Measurements from ENCODE around the gene KRT9. TPM values are rescaled to one million over a fixed set of nuclear protein-coding genes. Genes with fewer than 3 reads are reported as not detected.

KRT9 gene
- total RNA-seq, 2 experiments from 2014 or later: not detected

GRCh38 chr17:41534899-41535546 is 36.8 kb downstream of the KRT9 start:
- CTCF ChIA-PET: interaction anchor here (1.0 to 1.7 kb wide), 3 partner anchors 9 to 128 kb away, joined by 4 to 6 read pairs (median 4); no protein-coding TSS in a partner anchor
- POLR2A ChIA-PET: no interaction called here

DNA sequence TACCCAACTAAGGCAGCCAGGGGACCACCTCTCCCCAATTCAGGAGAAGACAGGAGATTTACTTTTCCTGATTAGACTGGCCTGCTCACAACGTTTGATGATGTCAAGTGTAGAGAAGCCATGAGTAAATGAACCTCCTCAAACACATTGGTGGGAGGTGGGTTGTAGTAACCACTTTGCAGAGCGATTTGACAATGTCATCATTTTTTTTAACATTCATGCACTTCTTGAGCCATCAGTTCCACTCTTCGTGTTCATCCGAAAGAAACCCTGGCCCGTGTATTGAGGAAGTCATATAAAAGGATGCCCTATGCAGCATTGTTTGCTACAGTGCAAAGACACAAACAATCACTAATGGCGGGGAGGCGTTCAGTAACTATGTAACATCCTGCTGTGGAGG is 38.2 kb downstream of the KRT9 start:
- Mint-ChIP-seq H3K27me3 (peaks cover 57% of the 10 kb centered on the region), H3K36me3 (ENCODE audit: low read depth) (no peaks in the 10 kb centered on the region), H3K4me1 (no peaks in the 10 kb centered on the region), H3K9me3 (no peaks in the 10 kb centered on the region), H3K4me3 (no peak overlapping the region), H3K27ac (no peak overlapping the region)
- ChIA-PET CTCF (no interaction called here), POLR2A (no interaction called here)
- DNase-seq: no peak

More at GRCh38 chr17:41534899-41535546, 36.8 kb downstream of the KRT9 start:
- H3K36me3 Mint-ChIP-seq (ENCODE audit: low read depth): no peaks in the 10 kb centered on the region
- H3K4me3 Mint-ChIP-seq: no peak overlapping the region
- H3K9me3 Mint-ChIP-seq: no peaks in the 10 kb centered on the region
- DNase-seq: no peak
- H3K27me3 Mint-ChIP-seq: peaks cover 42% of the 10 kb centered on the region
- H3K4me1 Mint-ChIP-seq: no peaks in the 10 kb centered on the region
- no peak overlapping the region for H3K27ac Mint-ChIP-seq

DNA sequence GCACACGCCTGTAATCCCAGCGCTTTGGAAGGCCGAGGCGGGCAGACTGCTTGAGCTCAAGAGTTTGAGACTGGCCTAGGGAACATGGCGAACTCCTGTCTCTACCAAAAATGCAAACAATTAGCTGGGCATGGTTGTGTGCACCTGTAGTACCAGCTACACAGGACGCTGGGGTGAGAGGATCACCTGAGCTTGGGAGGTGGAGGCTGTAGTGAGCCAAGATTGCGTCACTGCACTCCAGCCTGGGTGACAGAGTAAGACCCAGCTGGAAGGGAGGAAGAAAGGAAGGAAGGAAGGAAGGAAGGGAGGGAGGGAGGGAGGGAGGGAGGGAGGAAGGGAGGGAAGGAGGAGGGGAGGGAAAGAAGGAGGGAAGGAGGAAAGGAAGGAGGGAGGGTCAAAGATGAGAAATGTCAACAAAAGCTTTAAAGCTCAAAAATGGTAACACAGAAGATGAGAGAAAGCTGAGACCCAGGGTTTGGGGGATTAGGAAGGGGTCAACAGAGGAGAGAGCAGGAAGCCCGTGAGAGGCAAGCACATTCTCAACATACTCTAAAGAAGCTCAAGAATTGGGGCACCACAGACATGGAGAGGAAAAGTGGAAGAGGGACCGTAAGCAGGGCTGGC is 38.8 kb downstream of the KRT9 start:
- no peak overlapping the region for H3K4me3 Mint-ChIP-seq
- no peak for DNase-seq
- H3K4me1 Mint-ChIP-seq: peaks cover 2% of the 10 kb centered on the region
- no peaks in the 10 kb centered on the region for H3K9me3 Mint-ChIP-seq
- no peak overlapping the region for H3K27ac Mint-ChIP-seq
- ChIA-PET CTCF (interaction anchor here (0.9 to 1.5 kb wide), 2 partner anchors 16 to 130 kb away, joined by 6 to 8 read pairs; no protein-coding TSS in a partner anchor), POLR2A (no interaction called here)
- peaks cover 62% of the 10 kb centered on the region for H3K27me3 Mint-ChIP-seq
- no peaks in the 10 kb centered on the region for H3K36me3 Mint-ChIP-seq (ENCODE audit: low read depth)

- Mint-ChIP-seq H3K27me3 (peaks cover 67% of the 10 kb centered on the region), H3K36me3 (ENCODE audit: low read depth) (no peaks in the 10 kb centered on the region), H3K9me3 (no peaks in the 10 kb centered on the region), H3K4me3 (no peak overlapping the region), H3K4me1 (peaks cover 5% of the 10 kb centered on the region), H3K27ac (no peak overlapping the region)
- ChIA-PET CTCF (interaction anchor here (0.6 to 1.5 kb wide), 3 partner anchors 17 to 131 kb away, joined by 5 to 8 read pairs (median 6); no protein-coding TSS in a partner anchor), POLR2A (no interaction called here)
- no peak for DNase-seq
Observed at GRCh38 chr17:41531993-41532392, 39.9 kb downstream of the KRT9 start.

- ChIA-PET CTCF (interaction anchor here (0.9 to 1.8 kb wide), 3 partner anchors 18 to 20 kb away, joined by 3 to 6 read pairs (median 4); no protein-coding TSS in a partner anchor), POLR2A (interaction anchor here (0.6 kb wide), 1 partner anchor 15 kb away, joined by 3 read pairs; no protein-coding TSS in a partner anchor)
- peaks cover 77% of the 10 kb centered on the region for H3K27me3 Mint-ChIP-seq
- no peak overlapping the region for H3K27ac Mint-ChIP-seq
- H3K36me3 Mint-ChIP-seq (ENCODE audit: low read depth): no peaks in the 10 kb centered on the region
- H3K4me1 Mint-ChIP-seq: peaks cover 5% of the 10 kb centered on the region
- H3K9me3 Mint-ChIP-seq: no peaks in the 10 kb centered on the region
- no peak overlapping the region for H3K4me3 Mint-ChIP-seq
- DNase-seq: no peak
Observed at GRCh38 chr17:41530062-41531048, 41.5 kb downstream of the KRT9 start.

GRCh38 chr17:41529491-41529915 is 42.4 kb downstream of the KRT9 start:
- H3K4me3 Mint-ChIP-seq: no peak overlapping the region
- peaks cover 5% of the 10 kb centered on the region for H3K4me1 Mint-ChIP-seq
- H3K27ac Mint-ChIP-seq: no peak overlapping the region
- ChIA-PET CTCF (interaction anchor here (0.9 to 1.8 kb wide), 3 partner anchors 9 to 19 kb away, joined by 3 to 6 read pairs (median 3); no protein-coding TSS in a partner anchor), POLR2A (no interaction called here)
- no peaks in the 10 kb centered on the region for H3K36me3 Mint-ChIP-seq (ENCODE audit: low read depth)
- DNase-seq: no peak
- no peaks in the 10 kb centered on the region for H3K9me3 Mint-ChIP-seq
- peaks cover 77% of the 10 kb centered on the region for H3K27me3 Mint-ChIP-seq

DNA sequence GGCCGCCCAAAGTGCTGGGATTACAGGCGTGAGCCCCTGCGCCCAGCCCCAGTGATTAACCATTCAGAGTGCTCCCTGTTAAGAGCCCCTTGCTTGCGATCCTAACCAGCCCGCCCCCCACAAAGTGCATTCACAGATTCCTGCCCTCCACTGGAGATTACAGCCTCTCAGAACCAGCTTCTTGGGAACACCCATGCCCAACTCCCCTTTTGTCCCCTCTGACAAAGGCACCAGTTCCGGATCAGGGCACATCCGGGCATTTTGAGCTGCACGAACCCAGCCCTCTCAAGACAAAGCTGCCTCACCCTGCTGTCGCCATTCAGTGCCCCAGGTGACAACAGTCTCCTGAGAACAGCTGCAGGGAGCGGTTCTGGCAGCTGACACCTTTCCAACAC is 42.9 kb downstream of the KRT9 start:
- Mint-ChIP-seq H3K9me3 (no peaks in the 10 kb centered on the region), H3K4me3 (no peak overlapping the region), H3K36me3 (ENCODE audit: low read depth) (no peaks in the 10 kb centered on the region), H3K4me1 (peaks cover 5% of the 10 kb centered on the region), H3K27me3 (peaks cover 77% of the 10 kb centered on the region), H3K27ac (no peak overlapping the region)
- no peak for DNase-seq
- CTCF ChIA-PET: interaction anchor here (0.9 to 1.8 kb wide), 3 partner anchors 9 to 20 kb away, joined by 3 to 6 read pairs (median 3); no protein-coding TSS in a partner anchor
- POLR2A ChIA-PET: no interaction called here

DNA sequence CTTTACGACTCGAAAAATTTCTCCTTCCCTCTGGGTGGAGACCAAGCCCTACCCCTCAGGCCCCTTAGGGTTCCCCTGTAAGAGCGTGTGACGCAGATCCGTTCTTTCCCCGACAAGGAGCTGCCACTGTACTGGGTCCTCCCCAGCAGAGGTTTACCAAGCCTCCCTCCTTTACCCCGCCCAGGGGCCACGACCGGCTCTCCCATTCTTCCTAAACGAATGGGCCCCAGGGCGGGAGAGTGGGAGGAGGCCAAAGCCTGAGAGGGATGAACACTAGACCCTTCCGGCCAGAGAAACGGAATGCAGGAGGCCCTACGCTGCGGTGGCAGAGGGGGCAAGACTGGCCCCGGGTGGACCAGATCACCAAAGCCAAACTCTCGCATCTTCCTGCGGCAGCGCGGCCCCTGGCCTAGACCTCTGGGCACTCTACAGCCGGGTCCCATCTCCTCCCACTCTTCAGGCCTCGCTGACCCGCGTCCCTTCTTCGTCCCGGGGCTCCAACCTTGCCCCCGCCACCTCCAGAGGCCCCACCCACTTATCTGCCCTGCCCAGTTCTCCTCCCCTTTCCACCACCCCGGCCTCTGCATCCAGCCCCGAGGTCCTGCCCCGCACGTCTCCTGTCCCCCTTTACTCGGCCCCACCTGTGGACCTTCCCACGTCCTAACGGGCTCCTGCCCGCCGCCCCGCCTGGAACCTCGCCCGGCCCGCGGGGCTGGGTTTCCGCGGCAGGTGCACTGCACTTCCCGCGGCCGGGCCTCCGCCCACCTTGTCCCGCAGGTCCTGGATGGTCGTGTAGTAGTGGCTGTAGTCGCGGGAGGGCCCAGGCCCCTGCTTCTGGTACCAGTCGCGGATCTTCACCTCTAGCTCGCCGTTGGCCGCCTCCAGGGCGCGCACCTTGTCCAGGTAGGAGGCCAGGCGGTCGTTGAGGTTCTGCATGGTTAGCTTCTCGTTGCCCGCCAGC is 44.5 kb downstream of the KRT9 start:
- Mint-ChIP-seq H3K4me3 (no peak overlapping the region), H3K27me3 (peaks cover 67% of the 10 kb centered on the region), H3K4me1 (peaks cover 5% of the 10 kb centered on the region), H3K27ac (no peak overlapping the region), H3K36me3 (ENCODE audit: low read depth) (no peaks in the 10 kb centered on the region), H3K9me3 (no peaks in the 10 kb centered on the region)
- POLR2A ChIA-PET: no interaction called here
- CTCF ChIA-PET: interaction anchor here (0.7 to 1.6 kb wide), 2 partner anchors 11 to 39 kb away, joined by 3 read pairs; no protein-coding TSS in a partner anchor
- DNase-seq: no peak

GRCh38 chr17:41524261-41524660 is 47.6 kb downstream of the KRT9 start:
- Mint-ChIP-seq H3K4me1 (peaks cover 5% of the 10 kb centered on the region), H3K27me3 (peaks cover 39% of the 10 kb centered on the region), H3K9me3 (no peaks in the 10 kb centered on the region), H3K27ac (no peak overlapping the region), H3K4me3 (no peak overlapping the region), H3K36me3 (ENCODE audit: low read depth) (no peaks in the 10 kb centered on the region)
- no peak for DNase-seq
- CTCF ChIA-PET: interaction anchor here (1.3 kb wide), 1 partner anchor 25 kb away, joined by 5 read pairs; no protein-coding TSS in a partner anchor
- POLR2A ChIA-PET: no interaction called here

GRCh38 chr17:41523787-41524186 is 48.1 kb downstream of the KRT9 start:
- Mint-ChIP-seq H3K36me3 (ENCODE audit: low read depth) (no peaks in the 10 kb centered on the region), H3K27ac (no peak overlapping the region), H3K27me3 (peaks cover 35% of the 10 kb centered on the region), H3K4me3 (no peak overlapping the region), H3K9me3 (no peaks in the 10 kb centered on the region), H3K4me1 (peaks cover 5% of the 10 kb centered on the region)
- CTCF ChIA-PET: interaction anchor here (1.3 kb wide), 1 partner anchor 25 kb away, joined by 5 read pairs; no protein-coding TSS in a partner anchor
- DNase-seq: no peak
- POLR2A ChIA-PET: no interaction called here

GRCh38 chr17:41523225-41523593 is 48.6 kb downstream of the KRT9 start:
- Mint-ChIP-seq H3K27ac (no peak overlapping the region), H3K4me3 (no peak overlapping the region), H3K9me3 (no peaks in the 10 kb centered on the region), H3K36me3 (ENCODE audit: low read depth) (no peaks in the 10 kb centered on the region), H3K27me3 (peaks cover 29% of the 10 kb centered on the region), H3K4me1 (peaks cover 3% of the 10 kb centered on the region)
- CTCF ChIA-PET: no interaction called here
- POLR2A ChIA-PET: no interaction called here
- no peak for DNase-seq
